DMS153 treated with DMSO at 0.1 percent for 48 hours (cell line): Measurements from ENCODE around the gene GSTM2.
"Not testable (repeated sequence)": the region's sequence is repeated elsewhere in the genome, so short reads cannot be mapped to it uniquely, and the experiment has no call there.

ENCODE experiments used
- DNase-seq: peaks from one replicate; lab custom pipeline; 2025; ENCODE audit not compliant: unreplicated experiment; lab: John Stamatoyannopoulos, UW

Gene GSTM2

DNA sequence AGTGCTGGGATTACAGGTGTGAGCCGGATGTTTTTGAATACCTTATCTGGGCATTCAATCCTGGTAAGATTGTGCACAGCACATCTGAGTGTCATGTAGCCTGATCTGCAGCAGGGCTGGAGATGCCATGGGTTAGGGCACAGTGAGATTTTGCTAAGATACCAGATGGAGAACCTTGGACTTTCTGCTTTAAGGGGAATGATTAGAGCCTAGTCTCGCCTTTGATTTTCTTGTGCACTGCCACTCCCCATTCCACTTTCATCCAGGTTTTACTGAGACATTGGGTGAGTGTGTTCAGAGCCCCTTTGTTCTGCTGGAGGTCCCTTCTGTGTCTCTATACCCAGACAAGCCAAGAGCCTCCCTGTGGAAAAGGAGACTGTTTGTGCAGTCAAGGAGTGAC is 6.0 kb downstream of the GSTM2 start:
- DNase-seq = not testable (repeated sequence)

GRCh38 chr1:109676683-109677381 is 9.0 kb downstream of the GSTM2 start:
- DNase-seq = not testable (repeated sequence)

DNA sequence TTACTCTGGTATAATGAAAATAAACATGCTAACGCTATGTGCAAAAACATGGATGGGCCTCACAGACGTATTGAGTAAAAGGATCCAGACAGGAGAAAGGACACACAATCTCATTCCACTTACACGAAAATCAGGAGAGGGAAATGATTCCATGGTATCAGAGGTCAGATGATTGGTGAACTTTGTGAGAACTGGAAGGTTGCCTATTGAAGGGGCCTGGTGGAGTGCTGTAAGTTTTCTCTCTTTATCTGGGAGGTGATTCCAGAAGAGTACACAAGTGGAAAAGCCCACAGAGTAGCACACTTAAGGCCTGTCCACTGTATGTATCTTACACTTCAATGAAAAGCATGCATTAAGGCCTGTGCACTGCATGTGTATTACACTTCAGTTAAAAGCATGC is 9.6 kb downstream of the GSTM2 start:
- no peak for DNase-seq

DNA sequence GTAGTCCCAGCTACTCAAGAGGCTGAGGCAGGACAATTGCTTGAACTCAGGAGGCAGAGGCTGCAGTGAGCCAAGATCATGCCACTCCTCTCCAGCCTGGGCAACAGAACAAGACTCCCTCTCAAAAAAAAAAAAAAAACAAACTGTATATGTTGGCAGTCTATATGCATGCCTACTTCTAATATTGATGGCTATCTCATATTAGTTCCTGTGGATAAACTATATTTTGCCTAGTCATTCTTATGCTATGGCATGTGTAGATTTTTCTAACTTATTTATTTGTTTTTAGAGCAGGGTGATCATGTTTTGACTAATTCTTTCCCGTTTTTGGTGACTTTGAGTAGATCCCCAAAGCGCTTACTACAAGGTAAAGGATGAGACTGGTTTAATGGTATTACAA is 10.8 kb downstream of the GSTM2 start:
- DNase-seq = not testable (repeated sequence)

GRCh38 chr1:109684777-109685176 is 16.9 kb downstream of the GSTM2 start:
- not testable (repeated sequence) for DNase-seq

DNA sequence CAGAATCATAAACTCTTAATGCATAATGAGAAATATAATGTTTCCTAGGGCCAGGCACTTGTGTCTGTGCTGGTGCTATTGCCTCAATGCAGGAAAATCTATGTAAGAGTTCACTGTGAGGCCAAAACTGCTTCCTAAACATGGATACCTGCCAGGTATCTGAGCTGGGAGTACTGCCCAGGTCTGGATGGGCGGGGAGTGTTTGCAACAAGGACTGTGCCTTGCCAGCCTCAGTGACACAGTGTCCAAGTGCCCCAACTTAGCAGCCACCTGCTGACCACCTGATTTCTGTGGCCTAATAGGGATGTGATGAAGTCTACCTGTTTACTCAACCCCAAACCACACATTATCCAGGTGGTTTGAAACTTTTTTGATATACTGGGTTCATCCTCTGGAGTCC is 17.5 kb downstream of the GSTM2 start:
- not testable (repeated sequence) for DNase-seq

GRCh38 chr1:109685890-109686289 is 18.0 kb downstream of the GSTM2 start:
- not testable (repeated sequence) for DNase-seq

DNA sequence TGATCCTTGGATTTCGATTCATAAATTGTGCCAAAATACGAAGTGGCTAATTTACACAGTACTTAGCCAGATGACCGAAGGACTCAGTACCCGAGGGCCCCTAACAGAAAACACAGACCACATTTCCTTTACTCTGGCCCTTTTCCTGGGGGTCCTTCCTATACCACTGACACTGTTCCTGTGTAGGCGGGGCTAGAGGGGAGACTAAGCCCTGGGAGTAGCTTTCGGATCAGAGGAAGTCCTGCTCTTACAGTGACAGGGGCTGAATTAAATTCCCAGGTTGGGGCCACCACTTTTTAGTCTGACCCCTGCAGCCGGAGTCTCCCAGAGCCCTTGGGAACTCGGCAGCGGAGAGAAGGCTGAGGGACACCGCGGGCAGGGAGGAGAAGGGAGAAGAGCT is 19.3 kb downstream of the GSTM2 start:
- DNase-seq = not testable (repeated sequence)

- no peak for DNase-seq
Measured at GRCh38 chr1:109687641-109688499, 20.0 kb downstream of the GSTM2 start, which contains the start of gene GSTM1. GSTM1 (plus strand) TSS chr1:109687817; CDS start chr1:109687874, 57 bp downstream.

DNA sequence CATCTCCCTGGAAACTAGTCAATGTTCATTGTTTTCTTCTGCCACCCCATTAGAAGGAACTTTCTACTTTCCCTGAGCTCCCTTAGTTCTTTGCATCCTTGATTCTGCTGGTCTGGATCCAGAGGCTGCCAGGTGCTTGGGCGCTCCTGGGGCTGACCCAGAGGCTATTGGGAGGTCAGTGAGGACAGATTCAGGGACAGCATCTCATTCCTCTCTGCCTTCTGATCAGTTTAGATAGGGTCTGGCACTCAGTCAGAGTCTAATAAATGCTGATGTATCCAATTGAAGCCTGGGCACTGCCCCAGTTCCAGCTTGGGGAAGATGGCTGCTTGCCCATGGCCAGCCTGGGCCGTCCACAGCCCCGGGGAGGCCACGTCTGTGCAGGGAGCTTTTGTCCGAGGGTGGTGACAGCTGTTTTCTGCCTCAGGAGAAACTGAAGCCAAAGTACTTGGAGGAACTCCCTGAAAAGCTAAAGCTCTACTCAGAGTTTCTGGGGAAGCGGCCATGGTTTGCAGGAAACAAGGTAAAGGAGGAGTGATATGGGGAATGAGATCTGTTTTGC is 22.1 kb downstream of the GSTM2 start:
- no peak for DNase-seq

DNA sequence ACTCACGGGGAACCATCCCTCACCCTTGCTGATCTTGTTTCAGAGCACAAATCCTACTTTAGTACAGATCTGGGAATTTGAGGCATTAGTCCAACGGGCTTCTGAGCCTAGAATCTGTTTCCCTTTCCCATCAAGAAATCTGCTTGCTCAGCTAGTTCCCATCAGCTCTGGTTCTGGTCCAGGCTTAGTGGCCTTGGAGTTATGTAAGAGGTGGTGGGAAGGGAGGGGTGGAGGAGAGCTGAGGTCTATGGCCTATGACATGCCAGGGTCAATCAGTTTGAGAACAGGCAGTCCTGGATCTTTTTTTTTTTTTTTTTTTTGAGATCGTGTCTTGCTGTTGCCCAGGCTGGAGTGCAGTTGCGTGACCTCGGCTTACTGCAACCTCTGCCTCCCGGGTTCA is 23.9 kb downstream of the GSTM2 start:
- no peak for DNase-seq

GRCh38 chr1:109694400-109694799 is 26.5 kb downstream of the GSTM2 start:
- not testable (repeated sequence) for DNase-seq

DNA sequence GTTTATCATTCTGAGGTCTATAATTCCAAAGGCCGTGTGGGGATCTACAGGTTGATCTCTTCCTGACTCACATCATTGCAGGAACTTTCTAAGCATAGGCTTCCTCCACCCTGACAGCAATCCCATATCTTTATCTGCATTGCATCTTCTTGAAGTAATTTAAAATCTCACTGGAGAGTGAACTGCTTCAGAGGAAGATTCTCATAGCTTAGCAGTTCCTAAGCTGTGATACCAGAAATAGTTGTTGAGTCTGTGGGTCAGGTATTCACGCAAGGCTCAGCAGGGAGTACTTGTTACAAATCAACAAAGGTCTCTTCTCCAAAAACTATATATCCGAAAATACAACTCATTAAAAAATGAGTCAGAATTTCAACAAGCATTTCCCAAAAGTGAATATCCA is 27.3 kb downstream of the GSTM2 start:
- DNase-seq = not testable (repeated sequence)

GRCh38 chr1:109697066-109697465 is 29.2 kb downstream of the GSTM2 start:
- DNase-seq = no peak

- DNase-seq = not testable (repeated sequence)
Measured at GRCh38 chr1:109697861-109698260, 30.0 kb downstream of the GSTM2 start.

- DNase-seq = not testable (repeated sequence)
Measured at GRCh38 chr1:109702940-109703339, 35.1 kb downstream of the GSTM2 start.

DNA sequence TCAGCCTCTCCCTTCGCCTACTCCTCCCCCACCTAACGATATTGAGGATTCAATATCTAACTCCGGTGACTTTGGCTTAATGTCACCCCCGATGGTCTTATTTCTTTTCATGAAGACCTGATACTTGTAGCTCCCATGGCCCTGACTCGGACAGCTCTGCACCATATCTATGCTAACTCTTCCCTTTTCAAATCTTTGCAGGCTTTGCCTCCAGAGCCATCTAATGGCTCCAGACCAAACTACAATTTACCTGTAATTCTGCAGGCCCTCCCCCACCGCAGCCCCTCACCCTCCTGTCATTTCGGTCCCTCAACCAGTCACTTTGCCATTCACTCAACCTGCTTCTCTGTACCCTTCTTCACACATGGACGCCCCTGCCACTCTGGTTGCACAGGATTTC is 36.3 kb downstream of the GSTM2 start:
- DNase-seq = no peak

DNA sequence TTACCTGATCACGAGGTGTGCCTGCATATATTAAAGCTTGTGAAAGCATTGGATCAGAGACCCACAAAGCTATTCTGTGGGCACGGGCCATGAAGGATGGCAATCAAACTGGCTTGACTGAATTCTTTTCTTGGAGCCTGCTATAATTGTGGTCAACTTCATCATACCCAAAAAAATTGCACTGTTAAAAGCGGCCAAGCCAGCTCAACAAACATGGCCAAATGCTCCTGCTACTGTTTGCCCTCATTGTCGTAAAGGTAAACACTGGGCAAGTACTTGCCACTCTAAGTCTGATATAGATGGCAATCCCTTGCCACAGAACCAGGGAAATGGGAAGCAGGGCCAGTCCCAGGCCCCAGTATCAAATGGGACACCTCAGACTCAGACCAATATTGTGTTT is 37.6 kb downstream of the GSTM2 start:
- no peak for DNase-seq

GRCh38 chr1:109708949-109709348 is 41.1 kb downstream of the GSTM2 start:
- DNase-seq = not testable (repeated sequence)

DNA sequence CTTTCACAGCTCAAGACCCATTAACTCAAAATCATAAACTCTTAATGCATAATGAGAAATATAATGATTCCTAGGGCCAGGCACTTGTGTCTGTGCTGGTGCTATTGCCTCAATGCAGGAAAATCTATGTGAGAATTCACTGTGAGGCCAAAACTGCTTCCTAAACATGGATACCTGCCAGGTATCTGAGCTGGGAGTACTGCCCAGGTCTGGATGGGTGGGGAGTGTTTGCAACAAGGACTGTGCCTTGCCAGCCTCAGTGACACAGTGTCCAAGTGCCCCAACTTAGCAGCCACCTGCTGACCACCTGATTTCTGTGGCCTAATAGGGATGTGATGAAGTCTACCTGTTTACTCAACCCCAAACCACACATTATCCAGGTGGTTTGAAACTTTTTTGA is 42.0 kb downstream of the GSTM2 start:
- not testable (repeated sequence) for DNase-seq

- not testable (repeated sequence) for DNase-seq
Measured at GRCh38 chr1:109711593-109712320, 43.9 kb downstream of the GSTM2 start, which contains the start of gene GSTM5. GSTM5 (plus strand) TSS chr1:109712251; CDS start chr1:109712313, 62 bp downstream.
